K562 (cell line): Measurements from ENCODE around the gene INPP1. TPM values are rescaled to one million over a fixed set of nuclear protein-coding genes. Genes with fewer than 3 reads are reported as not detected.

Source experiments
- E2F6 ChIP-seq, 2 experiments: IDR thresholded peaks; 2 replicates each; pipeline ENCODE4 v1.6.1; 2011; ENCODE audit warnings: borderline replicate concordance in 1 of 2, control low read depth in 1 of 2, low read depth in 1 of 2, low read length in 1 of 2, mild to moderate bottlenecking in 1 of 2, mixed read lengths in 1 of 2, moderate library complexity in 1 of 2; ENCODE audit not compliant: insufficient read depth in 1 of 2, insufficient read length in 1 of 2, poor library complexity in 1 of 2, severe bottlenecking in 1 of 2; ENCODE audit errors: extremely low read depth in 1 of 2
- HIVEP1 ChIP-seq: fragments of 250-450 bp; sonication (Bioruptor Pico); IDR thresholded peaks from 2 replicates; pipeline ENCODE4 v1.4.0; 2020; ENCODE audit warnings: mild to moderate bottlenecking
- KDM2B ChIP-seq: fragments of 250-450 bp; sonication (Bioruptor Pico); IDR thresholded peaks from 2 replicates; pipeline ENCODE4 v1.8.0; 2021; ENCODE audit warnings: mild to moderate bottlenecking, moderate library complexity
- KLF13 ChIP-seq: fragments of 450-650 bp; IDR thresholded peaks from 2 replicates; pipeline ENCODE4 v1.6.1; 2016; ENCODE audit warnings: missing genetic modification characterization, low read depth, mild to moderate bottlenecking, missing compliant biosample characterization, moderate library complexity, borderline replicate concordance
- LCOR ChIP-seq: sonication (generic); formaldehyde crosslinking; IDR thresholded peaks from 2 replicates; pipeline ENCODE4 v1.8.0; 2022; ENCODE audit warnings: mild to moderate bottlenecking, missing genetic modification reagents
- MEF2D ChIP-seq: conservative IDR thresholded peaks from 2 replicates; pipeline ENCODE4 v1.6.1; 2016; ENCODE audit warnings: low read depth, missing genetic modification characterization, missing compliant biosample characterization
- POLR2AphosphoS2 ChIP-seq: IDR thresholded peaks from 2 replicates; pipeline ENCODE4 v1.6.1; 2012; ENCODE audit warnings: low read length, improper control_type of control experiment
- PPARD ChIP-seq: fragments of 250-450 bp; sonication (Bioruptor Pico); IDR thresholded peaks from 2 replicates; pipeline ENCODE4 v1.8.0; 2022; ENCODE audit warnings: inconsistent platforms, mild to moderate bottlenecking, moderate library complexity
- RBM17 ChIP-seq: fragments of 200-400 bp; formaldehyde crosslinking; IDR thresholded peaks from 2 replicates; pipeline ENCODE4 v1.6.1; 2017; ENCODE audit warnings: low read depth, mild to moderate bottlenecking, low read length, borderline replicate concordance
- RNF2 ChIP-seq: sonication (generic); IDR thresholded peaks from 2 replicates; pipeline ENCODE4 v1.6.1; 2016
- SMARCC2 ChIP-seq: fragments of 450-650 bp; IDR thresholded peaks from 2 replicates; pipeline ENCODE4 v1.6.1; 2017; ENCODE audit warnings: antibody characterized with exemption, moderate library complexity, mild to moderate bottlenecking, low read depth
- TFAM ChIP-seq: fragments of 250-450 bp; sonication (Bioruptor Pico); conservative IDR thresholded peaks from 2 replicates; pipeline ENCODE4 v1.5.0; 2021; ENCODE audit warnings: mild to moderate bottlenecking, moderate library complexity
- USF2 ChIP-seq: sonication (generic); formaldehyde crosslinking; IDR thresholded peaks from 2 replicates; pipeline ENCODE4 v1.5.0; 2020; ENCODE audit warnings: missing genetic modification reagents
- polyA plus RNA-seq, 8 experiments: library from polyadenylated mRNA; depleted of rRNA in 4 of 8; stranded (reverse) in 5 of 8; unstranded in 3 of 8; fragments of >200 nt; fragmentation: Nextera tagmentation in 2 of 8; fragmentation: Illumina TruSeq in 1 of 8; extraction: Ambion mirVana in 2 of 8; extraction: Trizol in 1 of 8; gene quantifications; 2 replicates each; pipeline versions ENCODE4 v1.2.1 to v1.2.3, GENCODE V29; 2011 to 2014; ENCODE audit warnings: inconsistent platforms in 1 of 8, missing spikeins in 1 of 8
- total RNA-seq, 7 experiments: library from RNA; depleted of rRNA in 6 of 7; stranded (reverse); fragments of >200 nt in 6 of 7; fragmentation: Illumina TruSeq in 2 of 7; extraction: Trizol in 2 of 7; gene quantifications; 2 replicates each; pipeline versions ENCODE4 v1.2.1 to v1.2.3, GENCODE V29; 2011 to 2021; ENCODE audit warnings: low replicate concordance in 1 of 7
- TF ChIP-seq, protein P1 (sequence below): fragments of 450-650 bp; IDR thresholded peaks from 2 replicates; pipeline ENCODE4 v1.6.1; 2016; ENCODE audit warnings: low read depth

Gene INPP1
- total and polyA plus RNA-seq, 9 of the 15 experiments (the other 6 are each of a cell fraction or from before 2014, with no cell fraction given): 3.7 to 11.8 (median 6.5) TPM

DNA sequence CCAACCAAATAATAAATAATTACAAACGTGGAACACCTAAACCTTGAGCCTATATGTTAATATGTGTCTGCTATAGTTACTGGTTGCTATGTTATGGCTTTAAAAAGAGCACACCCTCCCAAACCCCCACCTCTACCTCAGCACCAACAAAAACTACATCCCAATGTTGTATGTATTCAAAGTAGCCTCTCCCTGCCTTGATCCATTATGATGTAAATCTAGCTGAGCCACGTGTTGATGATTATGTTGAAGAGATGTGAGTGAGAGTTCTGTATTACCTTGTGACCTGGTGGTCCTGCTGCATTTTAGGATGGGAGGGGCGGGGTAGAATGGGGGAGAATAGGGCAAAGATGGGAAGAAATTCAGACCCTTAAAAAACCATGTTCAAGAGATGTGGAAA, 69.6 kb downstream of the INPP1 start (continued):
- TF ChIP-seq USF2 (CRISPR knock-in tag) (no peak), RBM17 (no peak), PPARD (CRISPR knock-in tag) (no peak), KDM2B (no peak), RNF2 (no peak), SMARCC2 (no peak), MEF2D (tag) (no peak), KLF13 (tag) (no peak), TFAM (no peak), LCOR (CRISPR knock-in tag) (no peak), E2F6 (IDR thresholded peaks at IDR 0.05; ENCODE audit: borderline replicate concordance in 1 of 2, extremely low read depth in 1 of 2, insufficient read depth in 1 of 2, insufficient read length in 1 of 2, low read depth in 1 of 2, low read length in 1 of 2, poor library complexity in 1 of 2, severe bottlenecking in 1 of 2) (no peak), HIVEP1 (CRISPR knock-in tag) (no peak), POLR2AphosphoS2 (no peak)
- TF ChIP-seq, protein P1, sequence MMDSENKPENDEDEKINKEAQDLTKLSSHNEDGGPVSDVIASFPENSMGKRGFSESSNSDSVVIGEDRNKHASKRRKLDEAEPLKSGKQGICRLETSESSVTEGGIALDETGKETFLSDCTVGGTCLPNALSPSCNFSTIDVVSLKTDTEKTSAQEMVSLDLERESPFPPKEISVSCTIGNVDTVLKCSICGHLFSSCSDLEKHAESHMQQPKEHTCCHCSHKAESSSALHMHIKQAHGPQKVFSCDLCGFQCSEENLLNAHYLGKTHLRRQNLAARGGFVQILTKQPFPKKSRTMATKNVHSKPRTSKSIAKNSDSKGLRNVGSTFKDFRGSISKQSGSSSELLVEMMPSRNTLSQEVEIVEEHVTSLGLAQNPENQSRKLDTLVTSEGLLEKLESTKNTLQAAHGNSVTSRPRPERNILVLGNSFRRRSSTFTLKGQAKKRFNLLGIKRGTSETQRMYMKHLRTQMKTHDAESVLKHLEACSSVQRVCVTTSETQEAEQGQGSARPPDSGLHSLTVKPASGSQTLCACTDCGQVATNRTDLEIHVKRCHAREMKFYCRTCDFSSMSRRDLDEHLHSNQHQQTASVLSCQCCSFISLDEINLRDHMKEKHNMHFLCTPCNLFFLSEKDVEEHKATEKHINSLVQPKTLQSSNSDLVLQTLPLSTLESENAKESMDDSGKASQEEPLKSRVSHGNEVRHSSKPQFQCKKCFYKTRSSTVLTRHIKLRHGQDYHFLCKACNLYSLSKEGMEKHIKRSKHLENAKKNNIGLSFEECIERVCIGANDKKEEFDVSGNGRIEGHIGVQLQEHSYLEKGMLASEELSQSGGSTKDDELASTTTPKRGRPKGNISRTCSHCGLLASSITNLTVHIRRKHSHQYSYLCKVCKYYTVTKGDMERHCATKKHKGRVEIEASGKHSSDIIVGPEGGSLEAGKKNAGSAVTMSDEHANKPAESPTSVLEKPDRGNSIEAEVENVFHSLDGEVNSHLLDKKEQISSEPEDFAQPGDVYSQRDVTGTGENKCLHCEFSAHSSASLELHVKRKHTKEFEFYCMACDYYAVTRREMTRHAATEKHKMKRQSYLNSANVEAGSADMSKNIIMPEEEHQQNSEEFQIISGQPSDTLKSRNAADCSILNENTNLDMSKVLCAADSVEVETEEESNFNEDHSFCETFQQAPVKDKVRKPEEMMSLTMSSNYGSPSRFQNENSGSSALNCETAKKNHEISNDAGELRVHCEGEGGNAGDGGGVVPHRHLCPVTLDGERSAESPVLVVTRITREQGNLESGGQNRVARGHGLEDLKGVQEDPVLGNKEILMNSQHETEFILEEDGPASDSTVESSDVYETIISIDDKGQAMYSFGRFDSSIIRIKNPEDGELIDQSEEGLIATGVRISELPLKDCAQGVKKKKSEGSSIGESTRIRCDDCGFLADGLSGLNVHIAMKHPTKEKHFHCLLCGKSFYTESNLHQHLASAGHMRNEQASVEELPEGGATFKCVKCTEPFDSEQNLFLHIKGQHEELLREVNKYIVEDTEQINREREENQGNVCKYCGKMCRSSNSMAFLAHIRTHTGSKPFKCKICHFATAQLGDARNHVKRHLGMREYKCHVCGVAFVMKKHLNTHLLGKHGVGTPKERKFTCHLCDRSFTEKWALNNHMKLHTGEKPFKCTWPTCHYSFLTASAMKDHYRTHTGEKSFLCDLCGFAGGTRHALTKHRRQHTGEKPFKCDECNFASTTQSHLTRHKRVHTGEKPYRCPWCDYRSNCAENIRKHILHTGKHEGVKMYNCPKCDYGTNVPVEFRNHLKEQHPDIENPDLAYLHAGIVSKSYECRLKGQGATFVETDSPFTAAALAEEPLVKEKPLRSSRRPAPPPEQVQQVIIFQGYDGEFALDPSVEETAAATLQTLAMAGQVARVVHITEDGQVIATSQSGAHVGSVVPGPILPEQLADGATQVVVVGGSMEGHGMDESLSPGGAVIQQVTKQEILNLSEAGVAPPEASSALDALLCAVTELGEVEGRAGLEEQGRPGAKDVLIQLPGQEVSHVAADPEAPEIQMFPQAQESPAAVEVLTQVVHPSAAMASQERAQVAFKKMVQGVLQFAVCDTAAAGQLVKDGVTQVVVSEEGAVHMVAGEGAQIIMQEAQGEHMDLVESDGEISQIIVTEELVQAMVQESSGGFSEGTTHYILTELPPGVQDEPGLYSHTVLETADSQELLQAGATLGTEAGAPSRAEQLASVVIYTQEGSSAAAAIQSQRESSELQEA: no peak
- TF ChIP-seq, all 486 proteins: peak for 0
